MCF 10A (cell line): ENCODE measurements around the gene SEC22C. TPM values are rescaled to one million over a fixed set of nuclear protein-coding genes. Genes with fewer than 3 reads are reported as not detected.

Experiments
- BruUV-seq: library from RNA; stranded (reverse); fragments of 400-500 nt; replicated peaks from 2 replicates; lab custom pipeline; 2021; lab: Mats Ljungman, UMichigan
- CTCF ChIA-PET: fragments of 300-600 bp; sonication (Branson Sonifier 250); formaldehyde crosslinking; extraction: SDS; loops from one replicate; lab custom pipeline; 2021; ENCODE audit warnings: antibody characterized with exemption, inconsistent platforms; lab: Yijun Ruan, JAX
- POLR2A ChIA-PET: fragments of 300-600, 350-650 bp; sonication (Branson Sonifier 250); formaldehyde crosslinking; extraction: SDS; loops from one replicate; lab custom pipeline; 2020; ENCODE audit warnings: antibody characterized with exemption, inconsistent platforms; lab: Yijun Ruan, JAX
- DNase-seq: peaks from one replicate; pipeline ENCODE4 v3.0.0-alpha.2; 2018; ENCODE audit not compliant: unreplicated experiment
- H3K27ac Mint-ChIP-seq: one replicate; pipeline ENCODE4 v1.8.0; 2022; ENCODE audit warnings: mild to moderate bottlenecking, low read depth, mixed read lengths; ENCODE audit not compliant: unreplicated experiment
- H3K27me3 Mint-ChIP-seq: one replicate; pipeline ENCODE4 v1.8.0; 2022; ENCODE audit warnings: mixed read lengths; ENCODE audit not compliant: insufficient read depth, unreplicated experiment
- H3K36me3 Mint-ChIP-seq: one replicate; pipeline ENCODE4 v1.8.0; 2022; ENCODE audit warnings: mild to moderate bottlenecking, moderate library complexity, mixed read lengths; ENCODE audit not compliant: insufficient read depth, unreplicated experiment
- H3K4me1 Mint-ChIP-seq: one replicate; pipeline ENCODE4 v1.8.0; 2022; ENCODE audit warnings: mixed read lengths; ENCODE audit not compliant: insufficient read depth, unreplicated experiment
- H3K4me3 Mint-ChIP-seq: one replicate; pipeline ENCODE4 v1.8.0; 2022; ENCODE audit warnings: mild to moderate bottlenecking, moderate library complexity, mixed read lengths; ENCODE audit not compliant: unreplicated experiment
- H3K9me3 Mint-ChIP-seq: one replicate; pipeline ENCODE4 v1.8.0; 2022; ENCODE audit warnings: mixed read lengths; ENCODE audit not compliant: unreplicated experiment
- intact Hi-C: fragments of 100-400 bp; cut with micrococcal nuclease; formaldehyde crosslinking; loops from 2 replicates; pipeline ENCODE4 v1.14.1; 2022
- total RNA-seq: library from RNA; stranded (reverse); gene quantifications from 2 replicates; pipeline ENCODE4 v1.2.3, GENCODE V29; 2022
- TF ChIP-seq, protein P1 (sequence below): fragments of 200-600 bp; IDR thresholded peaks from one replicate; pipeline ENCODE4 v1.8.0; 2022; ENCODE audit warnings: antibody characterized with exemption, mild to moderate bottlenecking; ENCODE audit not compliant: unreplicated experiment

Gene SEC22C
- total RNA-seq, 1 experiment from 2014 or later: 55.7 TPM

DNA sequence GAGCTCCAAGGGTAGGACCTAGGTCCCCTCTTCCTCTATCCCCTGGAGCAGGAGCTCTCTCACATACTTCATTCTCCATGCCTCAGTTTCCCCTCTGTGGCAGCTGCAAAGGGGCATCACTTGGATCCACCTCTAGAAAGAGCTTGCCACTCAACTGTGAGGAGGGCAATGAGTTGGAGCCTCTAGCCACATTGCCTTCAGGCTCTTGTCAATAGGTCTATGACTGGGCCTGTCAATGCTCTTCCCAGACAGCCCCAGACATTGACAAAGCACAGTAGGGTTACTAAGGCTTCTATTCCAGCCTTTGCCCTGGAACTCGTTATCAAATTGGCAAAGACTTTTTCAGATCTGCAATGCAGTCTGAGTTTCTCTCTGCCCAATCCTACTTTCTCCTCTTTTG is 83.7 kb downstream of the SEC22C start:
- TF ChIP-seq, protein P1, sequence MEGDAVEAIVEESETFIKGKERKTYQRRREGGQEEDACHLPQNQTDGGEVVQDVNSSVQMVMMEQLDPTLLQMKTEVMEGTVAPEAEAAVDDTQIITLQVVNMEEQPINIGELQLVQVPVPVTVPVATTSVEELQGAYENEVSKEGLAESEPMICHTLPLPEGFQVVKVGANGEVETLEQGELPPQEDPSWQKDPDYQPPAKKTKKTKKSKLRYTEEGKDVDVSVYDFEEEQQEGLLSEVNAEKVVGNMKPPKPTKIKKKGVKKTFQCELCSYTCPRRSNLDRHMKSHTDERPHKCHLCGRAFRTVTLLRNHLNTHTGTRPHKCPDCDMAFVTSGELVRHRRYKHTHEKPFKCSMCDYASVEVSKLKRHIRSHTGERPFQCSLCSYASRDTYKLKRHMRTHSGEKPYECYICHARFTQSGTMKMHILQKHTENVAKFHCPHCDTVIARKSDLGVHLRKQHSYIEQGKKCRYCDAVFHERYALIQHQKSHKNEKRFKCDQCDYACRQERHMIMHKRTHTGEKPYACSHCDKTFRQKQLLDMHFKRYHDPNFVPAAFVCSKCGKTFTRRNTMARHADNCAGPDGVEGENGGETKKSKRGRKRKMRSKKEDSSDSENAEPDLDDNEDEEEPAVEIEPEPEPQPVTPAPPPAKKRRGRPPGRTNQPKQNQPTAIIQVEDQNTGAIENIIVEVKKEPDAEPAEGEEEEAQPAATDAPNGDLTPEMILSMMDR: no peak
- ChIA-PET POLR2A (interaction anchor here (1.0 kb wide), 1 partner anchor 14 kb away, joined by 3 read pairs; no protein-coding TSS in a partner anchor), CTCF (interaction anchor here (0.6 kb wide), 2 partner anchors 234 to 368 kb away, joined by 3 to 4 read pairs; no protein-coding TSS in a partner anchor)
- Mint-ChIP-seq H3K27ac (no peak overlapping the region), H3K9me3 (no peaks in the 10 kb centered on the region), H3K4me1 (peaks cover 21% of the 10 kb centered on the region), H3K4me3 (no peak overlapping the region), H3K27me3 (peaks cover 23% of the 10 kb centered on the region), H3K36me3 (no peaks in the 10 kb centered on the region)
- BruUV-seq: no TSS peak
- intact Hi-C loops: loop anchor here (1.0 kb wide), 1 partner anchor 46 kb away; no protein-coding TSS in a partner anchor
- no peak for DNase-seq

Other genes starting within 250 kb of the SEC22C start
- gene LYZL4, start 171.4 kb downstream of the SEC22C start, total RNA-seq: not detected in 2 replicates
- 0.28 and 0.54 TPM in 2 replicates for gene VIPR1, start 79.3 kb downstream of the SEC22C start, total RNA-seq
- gene SS18L2, start 8.9 kb upstream of the SEC22C start, total RNA-seq: 22.1 and 26.2 TPM in 2 replicates
- 63.4 and 63.5 TPM in 2 replicates for gene NKTR, start 18.7 kb upstream of the SEC22C start, total RNA-seq
- gene ZBTB47, start 71.7 kb upstream of the SEC22C start, total RNA-seq: 10.9 and 12.4 TPM in 2 replicates
- not detected in 2 replicates for gene KLHL40, start 103.6 kb upstream of the SEC22C start, total RNA-seq
- not detected in 2 replicates for gene HHATL, start 120.8 kb upstream of the SEC22C start, total RNA-seq
- gene CCDC13, start 191.3 kb upstream of the SEC22C start, total RNA-seq: 1.1 and 1.3 TPM in 2 replicates
- gene HIGD1A, start 222.5 kb upstream of the SEC22C start, total RNA-seq: 140 and 161 TPM in 2 replicates
- gene ACKR2, start 227.5 kb upstream of the SEC22C start, total RNA-seq: 0.42 and 0.61 TPM in 2 replicates